Measurements from ENCODE around the gene DNTTIP2. TPM values are rescaled to one million over a fixed set of nuclear protein-coding genes. Genes with fewer than 3 reads are reported as not detected.

DNTTIP2 gene
- total RNA-seq, 2 experiments from 2014 or later: 67.6 to 72.1 TPM

DNA sequence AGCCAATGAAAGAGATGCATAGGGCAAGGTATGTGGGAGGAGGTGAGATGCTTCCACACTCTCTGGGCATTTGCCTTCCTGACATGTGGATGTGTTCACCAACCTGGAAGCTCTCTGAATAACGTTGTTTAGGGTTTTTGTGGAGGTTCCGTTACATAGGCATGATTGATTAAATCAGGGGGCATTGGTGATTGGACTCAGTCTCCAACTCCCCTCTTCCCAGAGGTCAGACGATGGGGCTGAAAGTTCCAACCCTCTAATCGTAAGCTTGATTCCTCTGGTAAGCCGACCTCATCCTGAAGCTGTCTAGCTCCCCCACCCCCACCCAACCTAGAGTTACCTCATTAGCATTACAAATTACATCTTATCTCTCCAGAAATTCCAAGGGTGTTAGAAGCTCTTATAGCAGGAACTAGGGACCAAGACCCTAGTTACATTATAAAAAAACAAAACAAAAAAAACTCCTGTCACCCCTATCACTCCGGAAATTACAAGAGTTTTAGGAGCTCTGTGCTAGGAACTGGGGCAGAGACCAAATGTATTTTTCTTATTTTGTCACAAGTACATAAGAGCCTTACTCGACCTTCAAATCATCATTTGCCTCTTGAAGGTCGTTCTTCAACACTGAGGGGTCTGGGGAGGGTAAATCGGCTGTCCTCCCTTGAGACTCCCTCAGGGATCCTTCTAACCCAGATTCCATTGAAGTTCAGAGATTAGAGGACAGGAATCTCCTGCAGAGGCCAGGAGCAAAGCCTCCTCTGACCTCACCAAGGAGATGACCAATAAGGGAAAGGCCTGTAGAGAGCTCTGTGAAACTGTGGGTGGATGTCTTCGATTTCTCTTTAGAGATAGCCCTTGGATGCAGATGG is 58.2 kb downstream of the DNTTIP2 start:
- CTCF ChIA-PET: interaction anchor here (1.3 kb wide), 1 partner anchor 23 kb away, joined by 6 read pairs; no protein-coding TSS in a partner anchor
- DNase-seq (no peak), ATAC-seq (no peak)
- Mint-ChIP-seq H3K4me1 (ENCODE audit: low read depth) (peaks cover 33% of the 10 kb centered on the region), H3K36me3 (ENCODE audit: low read depth) (no peaks in the 10 kb centered on the region), H3K27ac (no peak overlapping the region), H3K27me3 (ENCODE audit: low read depth) (peaks cover 17% of the 10 kb centered on the region), H3K9me3 (ENCODE audit: insufficient read depth) (no peaks in the 10 kb centered on the region), H3K4me3 (no peak overlapping the region)
- POLR2A ChIA-PET: interaction anchor here (0.6 kb wide), 1 partner anchor 14 kb away, joined by 3 read pairs; no protein-coding TSS in a partner anchor

DNA sequence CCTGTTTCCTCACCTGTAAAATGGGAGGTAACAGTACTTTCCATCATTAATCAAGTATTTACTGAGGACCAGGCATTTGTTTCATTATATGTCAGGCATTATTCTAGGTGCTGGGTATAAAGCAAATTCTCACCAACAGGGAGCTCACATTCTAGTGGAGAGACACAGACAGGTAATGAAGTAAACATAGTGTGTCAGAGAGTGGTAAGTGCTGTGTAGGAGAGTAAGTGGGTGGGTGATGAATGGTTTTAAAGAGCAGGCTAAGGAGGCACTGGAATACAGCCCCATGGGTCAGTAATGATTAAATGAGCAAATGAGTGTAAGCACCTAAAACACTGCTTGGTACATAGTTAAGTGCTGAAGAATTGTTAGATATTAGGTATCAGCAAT is 60.4 kb downstream of the DNTTIP2 start:
- Mint-ChIP-seq H3K4me3 (no peak overlapping the region), H3K9me3 (ENCODE audit: insufficient read depth) (no peaks in the 10 kb centered on the region), H3K36me3 (ENCODE audit: low read depth) (no peaks in the 10 kb centered on the region), H3K27me3 (ENCODE audit: low read depth) (peaks cover 15% of the 10 kb centered on the region), H3K4me1 (ENCODE audit: low read depth) (peaks cover 23% of the 10 kb centered on the region), H3K27ac (no peak overlapping the region)
- POLR2A ChIA-PET: no interaction called here
- ATAC-seq (no peak), DNase-seq (no peak)
- CTCF ChIA-PET: interaction anchor here (6.5 to 8.4 kb wide), 2 partner anchors 26 to 187 kb away, joined by 76 to 273 read pairs; no protein-coding TSS in a partner anchor

DNA sequence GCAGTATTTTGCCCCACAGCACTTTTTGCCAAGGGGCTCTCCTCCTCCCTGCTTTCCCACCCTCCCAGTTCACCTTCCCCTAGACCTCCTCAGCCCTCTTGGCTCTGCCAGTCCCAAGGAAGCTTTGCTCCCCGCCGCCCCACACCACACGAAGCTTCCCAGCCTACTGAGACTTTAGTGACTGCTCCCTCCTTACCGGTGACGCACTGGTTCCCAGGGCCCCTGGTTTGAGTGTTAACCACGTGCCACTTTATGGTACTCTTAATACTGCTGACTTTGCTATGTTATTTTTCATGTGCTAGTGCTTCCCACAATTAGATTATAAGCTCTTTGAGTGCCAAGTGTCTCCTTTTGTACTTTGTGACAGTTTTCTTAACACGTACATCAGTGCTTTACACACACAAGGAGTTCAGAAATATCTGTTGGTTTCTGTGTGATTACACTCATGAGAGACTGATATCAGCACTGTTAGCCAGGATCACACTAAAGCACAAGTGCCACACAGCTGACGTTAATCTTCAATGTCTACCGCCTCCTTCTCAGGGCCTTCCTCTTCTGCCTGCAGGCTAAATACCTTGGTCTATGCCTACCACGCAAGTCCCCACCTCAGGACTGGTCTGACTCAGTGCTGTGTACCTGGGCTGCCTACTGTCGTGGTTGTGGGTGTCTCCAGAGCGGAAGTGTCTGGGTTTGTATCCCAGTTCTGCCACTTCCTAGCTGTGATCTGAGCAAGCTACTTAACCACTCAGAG is 61.0 kb downstream of the DNTTIP2 start:
- no peak overlapping the region for H3K27ac Mint-ChIP-seq
- CTCF ChIA-PET: interaction anchor here (6.5 to 8.4 kb wide), 2 partner anchors 26 to 187 kb away, joined by 76 to 273 read pairs; no protein-coding TSS in a partner anchor
- H3K4me3 Mint-ChIP-seq: no peak overlapping the region

DNA sequence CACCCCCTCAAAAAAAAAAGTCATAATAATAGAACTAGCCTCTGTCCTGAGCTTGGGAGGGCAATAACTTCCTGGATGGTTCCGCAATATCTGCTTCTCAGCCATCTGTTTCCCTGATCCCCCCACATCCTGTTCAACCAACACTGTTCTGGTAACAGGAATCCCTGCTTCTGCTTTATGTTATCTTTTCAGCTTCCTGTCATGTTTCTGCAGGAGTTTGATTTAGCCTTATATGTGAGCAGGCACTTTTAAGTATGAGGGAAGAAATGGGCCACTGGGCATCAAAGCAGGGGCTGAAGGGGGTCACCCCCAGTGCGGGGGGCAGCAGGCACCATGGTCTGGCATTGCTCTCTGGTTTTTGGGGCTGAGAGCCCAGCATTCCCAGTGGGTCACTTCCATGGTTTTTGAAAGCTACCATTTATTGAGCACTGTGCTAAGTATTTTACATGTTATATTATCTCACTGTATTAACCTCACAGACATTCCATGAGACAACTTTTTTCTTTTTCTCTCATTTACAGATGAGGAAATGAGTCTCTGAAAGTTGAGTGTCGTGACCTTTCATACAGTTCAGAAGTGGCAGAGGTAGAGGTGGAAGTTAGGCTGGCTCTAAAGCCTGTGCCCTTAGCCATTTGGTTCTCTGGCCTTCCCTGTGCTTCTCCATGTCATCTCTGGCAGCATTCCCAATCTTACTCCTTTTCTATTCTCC is 61.9 kb downstream of the DNTTIP2 start:
- H3K36me3 Mint-ChIP-seq (ENCODE audit: low read depth): no peaks in the 10 kb centered on the region
- peaks cover 15% of the 10 kb centered on the region for H3K27me3 Mint-ChIP-seq (ENCODE audit: low read depth)
- ChIA-PET POLR2A (no interaction called here), CTCF (interaction anchor here (0.7 to 8.4 kb wide), 3 partner anchors 12 to 186 kb away, joined by 4 to 273 read pairs (median 76); no protein-coding TSS in a partner anchor)
- H3K27ac Mint-ChIP-seq: no peak overlapping the region
- no peak overlapping the region for H3K4me3 Mint-ChIP-seq
- DNase-seq (no peak), ATAC-seq (no peak)
- H3K9me3 Mint-ChIP-seq (ENCODE audit: insufficient read depth): no peaks in the 10 kb centered on the region
- H3K4me1 Mint-ChIP-seq (ENCODE audit: low read depth): peaks cover 19% of the 10 kb centered on the region

More for the DNA sequence above, 61.0 kb downstream of the DNTTIP2 start:
- POLR2A ChIA-PET: no interaction called here
- ATAC-seq (peak; percentile 48), DNase-seq (peak; percentile 38)
- H3K27me3 Mint-ChIP-seq (ENCODE audit: low read depth): peaks cover 15% of the 10 kb centered on the region
- H3K9me3 Mint-ChIP-seq (ENCODE audit: insufficient read depth): no peaks in the 10 kb centered on the region
- no peaks in the 10 kb centered on the region for H3K36me3 Mint-ChIP-seq (ENCODE audit: low read depth)
- H3K4me1 Mint-ChIP-seq (ENCODE audit: low read depth): peaks cover 19% of the 10 kb centered on the region

Small RNA genes within 50 kb of the gene (microRNA-seq; reads per million reads assigned to microRNA genes)
- 74.6 reads per million, percentile 56 among the genes with 10 or more reads in this experiment for gene MIR760

Other genes with a start within 250 kb of the DNTTIP2 start
- gene BCAR3, start 197.4 kb downstream of the DNTTIP2 start, total RNA-seq: under 1 TPM; 0.44 to 0.79 TPM
- gene GCLM, start 30.2 kb upstream of the DNTTIP2 start, total RNA-seq: 10 to 100 TPM; 18.8 to 21.7 TPM
- not detected for gene ABCA4, start 241.9 kb upstream of the DNTTIP2 start, total RNA-seq